ENCODE data around the gene GLA.

The GLA gene

DNA sequence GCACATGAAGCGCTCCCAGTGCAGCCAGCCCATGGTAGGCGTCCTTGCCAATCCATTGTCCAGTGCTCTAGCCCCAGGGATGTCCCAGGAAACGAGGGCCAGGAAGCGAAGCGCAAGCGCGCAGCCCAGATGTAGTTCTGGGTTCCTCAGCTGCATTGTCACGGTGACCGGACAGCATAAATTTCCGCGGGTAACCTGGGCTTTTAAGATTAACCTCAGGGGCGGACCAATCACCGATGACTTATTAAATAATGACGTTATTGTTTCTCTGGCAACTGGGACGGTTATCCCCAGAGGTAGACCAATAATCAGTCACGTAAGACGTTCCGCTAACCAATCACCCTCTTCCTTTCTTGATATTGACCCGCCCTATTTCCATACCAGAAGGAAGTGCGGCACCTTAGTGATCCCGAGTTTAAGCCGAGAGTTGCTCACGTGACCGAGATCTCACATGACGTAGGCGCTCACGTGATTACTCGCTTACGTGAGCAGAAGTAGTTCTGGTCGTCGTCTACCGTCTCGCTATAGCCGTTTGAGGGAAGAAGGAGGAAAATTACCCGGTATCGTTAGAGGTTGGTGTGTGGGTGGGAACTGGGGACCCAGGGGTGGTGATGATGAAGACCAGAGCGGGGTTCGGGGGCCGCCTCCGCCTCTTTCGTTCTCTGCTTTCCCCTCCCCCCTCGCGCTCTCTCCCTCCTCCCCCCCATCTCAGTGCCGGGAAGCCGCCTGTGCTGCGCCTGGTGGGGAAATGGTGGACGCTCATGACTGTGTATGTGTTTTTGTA lies at the start of gene GLA, which contains the start of gene HNRNPH2:
Gene GLA, minus strand, starts transcription at position 178 of the 784 bp plus-strand sequence. Its CDS starts 22 bp downstream, at position 156.
Gene HNRNPH2, plus strand, starts transcription at position 475 of the 784 bp plus-strand sequence. CDS start 3,767 bp downstream, outside the sequence.
- DNase-seq (ENCODE audit: low read depth) = peak; percentile 95

DNA sequence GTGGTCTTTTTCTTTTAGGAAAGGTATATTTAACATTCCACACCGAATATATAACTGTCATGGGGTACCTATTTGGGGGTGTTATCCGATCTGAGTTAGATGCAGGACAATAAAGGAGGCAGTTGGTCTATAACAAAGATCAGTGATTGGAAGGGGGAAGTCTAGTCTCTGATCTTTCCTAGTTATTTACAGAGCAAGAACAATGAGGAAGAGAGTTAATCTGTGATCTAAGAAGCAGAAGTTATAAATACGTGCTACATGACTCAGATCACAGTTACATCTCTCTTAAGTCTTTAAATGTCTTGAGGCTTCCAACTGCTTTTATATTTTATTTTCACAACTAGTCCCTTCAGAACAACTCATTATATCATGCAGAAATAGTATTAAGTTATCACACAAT lies 44.3 kb upstream of the GLA start:
- no peak for DNase-seq (ENCODE audit: low read depth)

DNA sequence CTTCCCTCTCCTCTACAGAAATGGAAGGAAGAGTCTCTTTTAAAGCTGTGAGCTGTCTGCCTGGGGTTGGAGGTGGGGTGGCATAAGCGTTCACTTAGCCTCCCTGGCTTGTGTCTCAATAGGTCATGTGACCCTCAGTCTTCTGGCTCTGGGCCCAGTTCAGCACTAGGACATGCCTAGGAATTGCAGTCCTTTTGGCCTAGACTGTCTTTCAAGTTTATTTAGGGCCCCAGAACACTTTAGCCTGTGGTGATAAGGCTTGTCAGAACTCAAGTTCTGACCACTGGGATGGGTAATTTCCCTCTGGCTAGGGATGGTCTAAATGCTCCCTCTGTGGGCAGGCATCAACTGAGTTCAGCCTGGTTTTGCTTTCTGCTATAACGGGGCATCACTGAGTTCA lies 43.2 kb upstream of the GLA start:
- peak; percentile 18 for DNase-seq (ENCODE audit: low read depth)

DNA sequence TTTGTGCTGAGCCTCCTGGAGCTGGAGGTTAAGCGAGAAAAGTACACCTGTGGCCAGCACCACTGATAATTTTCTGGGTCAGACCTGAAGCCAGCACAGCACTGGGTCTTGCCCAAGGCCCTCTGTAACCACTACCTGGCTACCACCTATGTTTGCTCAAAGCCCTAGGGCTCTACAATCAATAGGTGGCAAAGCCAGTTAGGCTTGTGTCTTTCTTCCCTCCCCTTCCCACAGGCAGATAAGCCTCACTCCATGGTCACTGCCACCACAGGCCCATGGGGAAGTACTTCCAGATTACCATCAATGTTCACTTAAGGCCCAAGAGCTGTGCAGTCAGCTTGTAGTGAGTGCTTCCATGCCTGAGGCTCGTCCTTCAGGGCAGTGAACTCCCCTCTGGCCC lies 42.4 kb upstream of the GLA start:
- no peak for DNase-seq (ENCODE audit: low read depth)

DNA sequence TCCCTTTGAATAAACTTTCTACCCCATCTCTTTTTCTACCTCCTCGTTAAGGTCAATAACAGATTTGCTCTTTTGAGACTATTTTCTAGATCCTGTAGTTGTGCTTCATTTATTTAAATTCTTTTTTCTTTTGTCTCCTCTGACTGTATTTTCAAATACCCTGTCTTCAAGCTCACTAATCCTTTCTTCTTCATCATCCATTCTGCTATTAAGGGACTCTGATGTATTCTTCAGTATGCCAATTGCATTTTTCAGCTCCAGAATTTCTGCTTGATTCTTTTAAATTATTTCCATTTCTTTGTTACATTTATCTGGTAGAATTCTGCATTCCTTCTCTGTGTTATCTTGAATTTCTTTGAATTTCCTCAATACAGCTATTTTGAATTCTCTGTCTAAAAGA lies 41.6 kb upstream of the GLA start:
- DNase-seq (ENCODE audit: low read depth) = no peak

DNA sequence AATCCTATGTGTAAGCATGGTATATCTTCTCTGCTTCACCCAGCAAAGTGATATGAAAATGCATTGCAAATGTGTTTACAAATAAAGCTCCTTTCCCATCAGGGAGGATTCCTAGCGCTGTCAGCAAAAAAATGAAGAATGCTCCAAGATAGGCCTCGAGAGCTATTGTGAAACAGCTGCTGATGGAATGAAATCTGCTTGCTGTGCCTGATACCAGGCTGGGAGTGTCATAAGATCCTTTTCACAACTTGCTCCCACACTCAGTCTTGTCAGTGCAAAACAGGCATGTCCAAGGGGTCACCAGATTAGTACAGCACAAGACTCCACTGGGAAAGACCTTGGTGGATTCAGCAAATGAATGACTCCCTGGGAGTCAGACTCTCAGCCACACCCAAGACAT lies 34.4 kb upstream of the GLA start:
- no peak for DNase-seq (ENCODE audit: low read depth)

DNA sequence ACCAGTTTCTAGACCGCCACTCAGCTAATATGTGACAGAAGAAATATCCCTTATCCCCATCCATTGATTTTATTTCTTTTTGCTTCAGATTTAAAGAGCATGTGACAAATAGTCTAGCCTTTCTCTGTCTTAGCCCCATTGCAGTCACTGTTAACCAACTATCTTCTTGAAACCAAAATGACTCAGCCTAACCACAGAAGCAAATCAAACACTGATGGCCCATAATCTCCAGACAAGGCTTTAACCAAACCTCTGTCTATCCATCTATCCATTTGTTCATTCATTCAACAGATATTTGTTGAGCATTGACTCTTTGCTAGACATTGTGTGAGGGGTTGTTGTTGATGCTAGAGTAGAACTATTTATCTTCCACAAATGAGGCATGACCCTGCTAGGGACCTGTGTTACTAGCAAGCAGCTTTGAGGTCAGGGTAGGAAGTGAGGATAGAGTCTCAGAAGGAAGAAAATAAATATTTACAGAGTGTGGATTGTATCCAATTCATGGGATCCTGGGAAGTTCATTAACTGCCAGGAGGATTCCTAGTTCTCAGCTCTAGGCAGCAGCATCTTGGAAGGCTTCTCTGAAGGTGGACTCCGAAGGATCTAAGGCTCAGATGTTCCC lies 22.8 kb upstream of the GLA start:
- no peak for DNase-seq (ENCODE audit: low read depth)

DNA sequence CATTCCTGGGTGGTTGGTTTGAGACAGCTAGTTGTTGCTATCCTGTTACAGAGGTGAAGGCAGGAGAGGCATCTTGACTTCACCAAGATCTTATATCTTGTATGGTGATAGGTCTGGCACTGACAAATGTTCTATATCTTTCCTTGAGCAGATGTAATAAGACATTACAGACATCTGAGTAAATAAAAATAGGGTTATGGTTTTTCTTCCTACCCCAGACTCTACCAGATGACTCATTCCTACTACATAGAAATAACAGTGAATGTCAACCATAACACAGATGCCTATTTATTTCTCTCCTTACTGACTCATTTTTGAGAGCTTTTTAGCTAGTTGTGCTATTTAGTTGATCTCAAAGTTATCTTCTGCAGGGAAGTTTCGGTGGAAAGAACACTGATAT lies 22.2 kb upstream of the GLA start:
- DNase-seq (ENCODE audit: low read depth) = no peak

DNA sequence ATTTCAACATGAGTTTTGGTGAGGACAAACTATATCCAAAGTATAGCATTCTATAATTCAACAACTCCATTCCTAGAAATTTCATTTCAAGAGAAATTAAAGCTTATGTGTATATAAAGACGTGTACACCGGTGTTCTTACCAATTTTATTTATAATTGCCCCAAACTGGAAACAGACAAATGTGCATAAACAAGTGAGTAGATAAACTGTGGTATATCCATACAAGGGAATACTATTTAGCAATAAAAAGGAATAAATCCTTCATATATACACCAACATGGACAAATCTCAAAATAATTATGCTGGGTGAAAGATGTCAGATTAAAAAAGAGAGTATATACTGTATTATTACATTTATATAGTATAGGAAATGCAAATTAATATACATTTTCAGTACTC lies 20.2 kb upstream of the GLA start:
- no peak for DNase-seq (ENCODE audit: low read depth)

DNA sequence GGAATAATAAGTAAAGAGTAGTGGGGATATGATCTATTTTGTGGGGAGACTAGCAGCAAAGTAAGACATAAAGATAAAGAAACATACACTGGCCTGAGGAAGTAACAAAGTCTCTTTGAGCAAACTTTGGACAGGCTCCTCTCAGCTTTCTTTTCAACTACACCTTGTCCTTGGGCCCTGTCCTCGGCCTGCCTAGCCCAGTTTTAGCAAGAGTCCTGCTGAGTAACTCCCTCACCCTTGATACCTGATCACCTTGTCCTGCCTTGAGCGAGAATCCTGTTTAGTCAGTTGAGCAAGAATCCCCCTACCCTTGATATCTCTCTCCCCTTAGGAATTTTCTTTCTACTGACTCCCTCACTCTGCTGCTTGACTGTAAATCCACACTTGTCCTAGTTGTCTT lies 11.8 kb upstream of the GLA start:
- no peak for DNase-seq (ENCODE audit: low read depth)

DNA sequence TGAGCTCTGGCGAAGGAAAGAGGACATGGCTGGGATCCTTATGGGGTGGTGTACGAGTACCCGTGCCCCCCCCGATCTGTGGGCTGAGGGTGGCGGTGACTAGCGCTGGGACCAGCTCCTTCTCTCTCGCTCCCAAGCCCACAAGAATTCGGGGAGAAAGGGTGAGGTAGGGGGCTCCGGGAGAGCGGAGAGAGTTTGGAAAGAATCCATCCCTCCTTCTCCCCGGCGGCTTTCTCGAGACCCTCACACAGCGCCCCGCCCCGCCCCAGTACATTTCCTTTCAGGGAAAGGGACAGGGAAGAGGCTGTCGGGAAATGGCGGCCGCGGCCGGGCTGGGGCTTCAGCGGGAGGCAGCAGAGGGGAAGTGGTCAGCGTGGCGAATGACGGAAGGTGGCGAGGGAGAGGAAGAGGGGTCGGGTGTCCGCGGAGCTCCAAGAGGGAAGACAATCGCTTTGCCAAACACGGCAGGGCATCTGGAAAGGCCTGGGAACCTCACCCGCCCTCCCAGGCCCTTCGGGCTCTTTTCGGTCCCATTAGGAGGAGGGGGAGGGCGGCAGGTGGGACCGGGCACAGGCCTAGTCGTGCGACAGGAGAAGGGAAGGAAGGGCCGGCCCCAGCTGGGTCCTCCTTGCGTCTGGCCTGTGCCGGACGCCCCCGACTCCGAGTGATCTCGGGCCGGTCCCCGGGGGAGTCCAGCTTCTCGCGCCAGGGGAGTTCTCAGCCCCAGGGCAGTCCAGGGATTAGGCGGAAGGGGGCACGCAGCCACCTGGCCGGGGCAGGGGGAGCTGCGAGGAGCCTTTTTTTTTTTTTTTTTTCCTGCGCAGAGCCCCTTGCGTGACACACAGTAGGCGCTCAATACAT lies 10.5 kb upstream of the GLA start:
- DNase-seq (ENCODE audit: low read depth) = no peak

DNA sequence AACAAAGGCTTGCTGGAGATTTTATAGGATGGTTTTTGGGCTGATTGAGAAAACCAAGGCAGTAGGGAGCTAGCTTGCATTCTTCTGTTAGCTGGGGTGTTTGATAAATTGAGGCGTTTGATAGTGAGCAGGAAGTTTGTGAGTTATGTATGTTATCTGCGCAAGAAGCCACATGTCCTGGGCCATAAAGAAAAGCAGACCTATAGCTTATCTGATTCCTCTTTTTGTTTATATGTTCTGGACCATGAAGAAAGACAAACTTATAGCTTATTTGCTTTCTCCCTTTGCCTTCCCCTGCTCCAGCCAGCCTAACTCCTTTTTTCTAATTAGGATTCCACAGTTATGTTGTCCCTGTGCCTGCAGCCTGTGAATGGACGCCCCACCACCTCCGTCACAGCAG lies 9.5 kb upstream of the GLA start:
- no peak for DNase-seq (ENCODE audit: low read depth)

DNA sequence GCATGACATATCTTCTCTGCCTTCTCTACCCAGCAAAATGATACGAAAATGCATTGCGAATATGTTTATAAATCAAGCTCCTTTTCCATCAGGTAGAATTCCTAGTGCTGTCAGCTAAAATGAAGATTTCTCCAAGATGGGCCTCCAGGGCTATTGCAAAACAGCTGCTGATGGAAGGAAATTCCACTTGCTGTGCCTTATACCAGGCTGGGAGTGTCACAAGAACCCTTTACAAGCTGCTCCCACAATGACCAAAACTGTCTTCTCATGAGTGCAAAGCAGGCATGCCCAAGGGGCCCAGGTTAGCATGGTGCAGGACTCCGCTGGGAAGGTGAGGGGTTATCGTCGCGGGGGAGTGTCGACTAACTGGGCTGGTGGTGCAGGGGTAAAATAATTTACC lies 9.0 kb upstream of the GLA start:
- DNase-seq (ENCODE audit: low read depth) = no peak

DNA sequence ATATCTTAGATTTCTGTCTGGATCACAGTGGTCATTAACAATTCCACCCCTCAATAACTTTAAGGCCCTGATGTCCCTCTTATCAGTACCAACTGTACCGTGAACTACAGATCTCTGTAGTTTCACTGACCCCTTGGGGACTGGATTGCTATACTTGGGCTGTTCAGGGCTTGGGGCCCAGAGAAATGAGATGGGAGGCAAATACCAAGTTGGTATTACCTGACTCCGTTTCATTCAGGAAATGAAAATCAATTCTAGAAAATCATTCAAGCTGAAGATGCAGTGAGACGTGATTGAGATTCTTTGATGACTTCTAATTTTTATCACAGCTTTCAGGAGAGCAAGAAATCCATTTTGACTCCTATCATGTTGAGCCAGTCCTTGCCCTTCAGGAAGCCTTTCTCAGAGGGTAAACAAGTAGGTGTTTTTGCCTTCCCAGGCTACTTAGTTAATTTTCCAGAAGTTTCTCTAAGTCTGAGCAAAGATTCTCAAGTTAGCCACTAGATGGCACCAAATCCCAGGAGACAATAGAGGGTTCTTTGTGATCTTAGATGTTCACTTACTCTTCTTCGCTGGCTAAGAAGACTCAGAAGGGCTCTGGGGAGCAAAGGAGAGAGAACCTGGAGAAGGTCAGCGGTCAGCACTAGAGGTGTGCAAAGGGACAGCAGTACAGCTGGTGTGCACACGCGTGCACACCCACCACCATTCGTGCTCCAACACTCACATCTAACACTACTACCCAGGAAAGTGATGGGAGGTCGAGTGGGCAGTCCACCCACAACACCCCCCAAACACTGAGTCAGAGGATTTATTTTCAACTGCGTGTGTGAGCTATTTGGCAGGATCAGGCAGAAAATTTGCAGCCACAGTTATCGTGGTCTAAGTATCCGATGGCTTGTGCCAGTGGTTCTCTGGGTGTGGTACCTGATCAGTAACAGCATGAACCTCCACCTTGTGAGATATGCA lies 7.7 kb upstream of the GLA start:
- no peak for DNase-seq (ENCODE audit: low read depth)

DNA sequence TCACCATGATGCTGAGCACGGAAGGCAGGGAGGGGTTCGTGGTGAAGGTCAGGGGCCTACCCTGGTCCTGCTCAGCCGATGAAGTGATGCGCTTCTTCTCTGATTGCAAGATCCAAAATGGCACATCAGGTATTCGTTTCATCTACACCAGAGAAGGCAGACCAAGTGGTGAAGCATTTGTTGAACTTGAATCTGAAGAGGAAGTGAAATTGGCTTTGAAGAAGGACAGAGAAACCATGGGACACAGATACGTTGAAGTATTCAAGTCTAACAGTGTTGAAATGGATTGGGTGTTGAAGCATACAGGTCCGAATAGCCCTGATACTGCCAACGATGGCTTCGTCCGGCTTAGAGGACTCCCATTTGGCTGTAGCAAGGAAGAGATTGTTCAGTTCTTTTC lies 4.3 kb upstream of the GLA start:
- DNase-seq (ENCODE audit: low read depth) = no peak

DNA sequence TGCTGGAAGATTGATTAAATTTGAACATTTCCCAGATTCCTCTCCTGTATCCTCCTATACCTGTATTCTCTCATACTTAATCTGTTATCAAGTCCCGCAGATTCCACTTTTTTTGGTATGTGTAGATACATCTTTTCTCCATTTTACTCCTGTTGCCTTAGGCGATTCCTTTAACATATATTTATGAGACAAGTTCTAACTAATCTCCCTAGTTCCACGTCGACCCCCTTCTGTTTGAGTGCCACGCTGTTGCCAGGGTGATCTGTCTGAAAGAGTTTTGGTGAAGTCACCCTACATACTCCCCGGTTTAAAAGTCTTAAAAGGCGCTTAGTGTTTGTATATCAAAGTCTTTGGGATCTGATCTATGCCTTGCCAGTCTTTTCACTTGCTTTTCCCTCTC lies 2.7 kb upstream of the GLA start:
- DNase-seq (ENCODE audit: low read depth) = no peak

DNA sequence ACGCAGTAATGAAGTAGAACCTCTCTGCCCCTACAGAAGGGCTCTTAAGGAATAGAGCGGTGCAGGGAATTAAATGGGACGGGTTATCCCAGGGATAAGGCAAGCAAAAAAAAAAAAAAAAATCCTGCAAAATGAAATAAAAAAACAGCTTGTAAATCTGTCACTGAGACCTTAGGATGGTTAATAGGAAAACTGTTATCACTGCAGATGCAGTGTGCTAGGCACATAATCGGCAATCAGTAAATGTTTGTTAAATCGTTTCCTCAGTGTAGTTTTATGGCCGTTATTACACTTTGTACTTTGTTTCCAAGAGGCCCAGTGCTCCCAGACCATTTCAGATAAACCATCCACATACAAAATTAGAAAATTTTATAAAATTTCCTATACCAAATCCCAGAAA lies 1.3 kb upstream of the GLA start:
- no peak for DNase-seq (ENCODE audit: low read depth)

DNA sequence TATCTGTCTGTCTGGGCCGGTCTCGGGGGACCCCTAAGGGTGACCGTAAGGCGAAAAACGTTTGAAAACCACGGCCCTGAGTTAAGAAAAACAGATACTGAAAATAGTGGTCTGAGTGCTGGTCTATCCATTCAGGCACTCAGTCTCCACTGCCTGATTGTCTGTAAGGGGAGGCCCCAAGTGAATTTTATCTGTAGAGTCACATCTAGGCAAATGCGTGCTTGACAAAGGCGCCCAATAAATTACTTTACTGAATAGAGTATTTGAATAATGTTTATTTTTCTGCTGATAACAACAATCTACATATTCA lies 762 bp upstream of the GLA start:
- no peak for DNase-seq (ENCODE audit: low read depth)

DNA sequence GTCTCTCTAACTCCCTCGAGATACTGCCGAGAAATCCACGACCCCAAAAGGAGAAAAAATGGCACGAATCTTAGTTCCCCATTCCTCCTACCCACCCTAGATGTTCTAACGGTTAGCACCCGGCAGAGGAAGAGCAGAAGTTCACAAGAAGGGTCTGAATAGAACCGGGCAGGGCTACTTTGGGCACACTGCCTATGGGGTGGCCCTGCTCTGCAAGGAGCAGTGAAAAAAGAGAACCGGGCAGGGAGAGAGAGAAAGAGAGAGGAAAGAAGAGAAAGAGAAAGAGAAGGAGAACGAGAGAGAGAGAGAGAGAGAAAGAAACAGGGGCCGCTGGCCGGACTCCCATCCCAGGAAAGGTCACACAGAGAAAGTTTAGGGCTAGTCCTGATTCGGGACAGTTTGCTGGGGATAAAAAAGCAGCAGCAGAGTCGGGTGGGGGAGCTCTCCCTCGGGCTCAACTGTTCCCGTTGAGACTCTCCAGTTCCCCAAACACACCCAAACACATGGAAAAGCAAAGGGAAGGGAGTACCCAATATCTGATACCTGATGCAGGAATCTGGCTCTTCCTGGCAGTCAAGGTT lies 468 bp downstream of the GLA start:
- no peak for DNase-seq (ENCODE audit: low read depth)

DNA sequence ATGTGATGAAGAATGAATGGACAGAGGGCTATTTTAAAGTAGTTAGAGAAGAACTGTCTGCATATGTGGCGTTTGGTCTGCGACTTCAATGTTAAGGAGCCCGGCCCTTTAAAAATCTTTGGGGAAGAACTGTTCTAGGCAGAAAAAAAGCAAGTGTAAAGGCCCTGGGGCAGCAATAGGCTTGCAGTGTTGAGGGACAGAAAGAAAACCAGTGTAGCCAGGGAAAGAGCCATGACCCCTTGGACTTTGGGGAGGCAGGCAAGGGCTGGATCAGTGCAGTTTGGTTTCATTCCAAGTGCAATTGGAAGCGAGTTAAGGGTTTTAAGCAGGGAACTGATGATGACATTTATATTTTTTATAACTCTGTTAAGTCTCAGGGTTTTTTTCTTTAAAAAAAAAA lies 7.9 kb downstream of the GLA start:
- DNase-seq (ENCODE audit: low read depth) = no peak

DNA sequence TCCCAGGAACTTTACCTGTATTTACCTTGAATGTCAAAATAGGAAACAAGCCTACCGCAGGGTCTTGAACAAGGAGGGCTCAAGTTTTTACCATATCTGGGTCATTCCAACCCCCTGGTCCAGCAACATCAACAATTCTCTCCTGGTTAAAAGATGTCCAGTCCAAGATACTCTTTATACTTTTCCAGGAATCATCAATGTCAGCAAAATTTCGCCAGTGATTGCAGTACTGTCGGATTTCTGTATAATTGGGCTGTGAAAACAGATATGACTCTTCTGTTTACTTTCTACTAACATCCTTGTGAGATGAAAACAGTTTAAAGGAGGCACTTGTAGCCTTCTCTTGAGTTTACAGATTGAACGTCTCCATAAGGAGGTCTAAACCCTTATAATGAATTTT lies 9.0 kb downstream of the GLA start:
- DNase-seq (ENCODE audit: low read depth) = no peak

DNA sequence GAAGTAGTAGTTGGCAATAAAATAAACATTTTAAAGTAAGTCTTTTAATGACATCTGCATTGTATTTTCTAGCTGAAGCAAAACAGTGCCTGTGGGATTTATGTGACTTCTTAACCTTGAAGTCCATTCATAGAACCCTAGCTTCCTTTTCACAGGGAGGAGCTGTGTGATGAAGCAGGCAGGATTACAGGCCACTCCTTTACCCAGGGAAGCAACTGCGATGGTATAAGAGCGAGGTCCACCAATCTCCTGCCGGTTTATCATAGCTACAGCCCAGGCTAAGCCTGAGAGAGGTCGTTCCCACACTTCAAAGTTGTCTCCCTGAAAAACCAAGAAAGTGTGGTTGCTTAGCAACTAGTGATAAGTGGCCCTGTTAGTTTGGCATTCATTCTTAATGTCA lies 9.9 kb downstream of the GLA start:
- DNase-seq (ENCODE audit: low read depth) = no peak

Data from GM04503 (cell line).